Panc1 (cell line): ENCODE measurements around the gene AMDHD1. TPM values are rescaled to one million over a fixed set of nuclear protein-coding genes. Genes with fewer than 3 reads are reported as not detected.

ENCODE experiments used
- ATAC-seq: fragments of 200-7000 bp; cut with Tn5 transposase; 2 replicates; pipeline ENCODE4 v1.9.1; 2020; ENCODE audit warnings: mild to moderate bottlenecking, moderate library complexity
- BruUV-seq: library from RNA; stranded (reverse); fragments of 400-500 nt; replicated peaks from 2 replicates; lab custom pipeline; 2021; lab: Mats Ljungman, UMichigan
- CTCF ChIA-PET: fragments of 300-600 bp; sonication (Branson Sonifier 250); formaldehyde crosslinking; loops from one replicate; lab custom pipeline; 2022; ENCODE audit warnings: antibody characterized with exemption; lab: Charles Lee
- POLR2A ChIA-PET: fragments of 300-600 bp; sonication (Branson Sonifier 250); formaldehyde crosslinking; loops from one replicate; lab custom pipeline; 2022; ENCODE audit warnings: antibody characterized with exemption; lab: Charles Lee
- DNase-seq: peaks from one replicate; pipeline ENCODE4 v3.0.0-alpha.2; 2010; ENCODE audit warnings: low read depth, low spot score
- H3K27ac ChIP-seq: 2 replicates; pipeline ENCODE4 v1.5.1; 2011; ENCODE audit warnings: mild to moderate bottlenecking, low read length, inconsistent platforms
- H3K27me3 ChIP-seq: fragments of 200-500 bp; sonication (Bioruptor generic); 2 replicates; pipeline ENCODE4 v1.6.0; 2014; ENCODE audit warnings: low read length, inconsistent platforms; ENCODE audit not compliant: control insufficient read depth, insufficient read depth
- H3K36me3 ChIP-seq: fragments of 200-500 bp; sonication (Bioruptor generic); 2 replicates; pipeline ENCODE4 v1.5.1; 2014; ENCODE audit warnings: inconsistent platforms, mild to moderate bottlenecking, low read length, moderate library complexity; ENCODE audit not compliant: control insufficient read depth, insufficient read depth
- H3K4me1 ChIP-seq: 2 replicates; pipeline ENCODE4 v1.5.1; 2011; ENCODE audit warnings: inconsistent platforms, mild to moderate bottlenecking, low read length, moderate library complexity; ENCODE audit not compliant: control insufficient read depth, insufficient read depth
- H3K4me3 ChIP-seq, 2 experiments: 2 replicates each; pipeline ENCODE4 v1.5.1; 2011 to 2012; ENCODE audit warnings: low read depth in 2 of 2, low read length in 2 of 2, mild to moderate bottlenecking in 2 of 2, inconsistent platforms in 1 of 2, moderate library complexity in 1 of 2
- H3K9me3 ChIP-seq: fragments of 200-500 bp; sonication (Bioruptor generic); 2 replicates; pipeline ENCODE4 v1.5.1; 2014; ENCODE audit warnings: low read depth, mild to moderate bottlenecking, inconsistent platforms, low read length, moderate library complexity; ENCODE audit not compliant: control insufficient read depth, insufficient read depth
- POLR2AphosphoS5 ChIP-seq: IDR thresholded peaks from 2 replicates; pipeline ENCODE4 v1.6.1; 2012; ENCODE audit warnings: mild to moderate bottlenecking, low read depth, low read length, moderate library complexity
- SIN3A ChIP-seq: IDR thresholded peaks from 2 replicates; pipeline ENCODE4 v1.6.1; 2012; ENCODE audit warnings: low read depth, mild to moderate bottlenecking, low read length, moderate library complexity, borderline replicate concordance; ENCODE audit not compliant: insufficient read depth
- TCF7L2 ChIP-seq: IDR thresholded peaks from 2 replicates; pipeline ENCODE4 v1.6.1; 2011; ENCODE audit warnings: mild to moderate bottlenecking, low read depth, low read length, inconsistent platforms
- in situ Hi-C: cut with HindIII; loops from 2 replicates; pipeline ENCODE4 v1.10.0; 2016; ENCODE audit warnings: low sequenced_read_pairs, low pct_unique_long_range_greater_than_20kb
- intact Hi-C: fragments of 100-400 bp; cut with micrococcal nuclease; formaldehyde crosslinking; loops from one replicate; pipeline ENCODE4 v1.10.0; 2022; ENCODE audit not compliant: unreplicated experiment
- total RNA-seq: library from RNA; stranded (reverse); gene quantifications from one replicate; pipeline ENCODE4 v1.2.1, GENCODE V29; 2021; ENCODE audit not compliant: unreplicated experiment
- TF ChIP-seq, protein P1 (sequence below), 2 experiments: IDR thresholded peaks; 2 replicates each; pipeline ENCODE4 v1.6.1; 2011 to 2012; ENCODE audit warnings: low read depth in 2 of 2, control low read depth in 1 of 2, low read length in 1 of 2, mild to moderate bottlenecking in 1 of 2, moderate library complexity in 1 of 2; ENCODE audit not compliant: insufficient read depth in 1 of 2
- TF ChIP-seq, protein P2 (sequence below): fragments of 450-650 bp; IDR thresholded peaks from 2 replicates; pipeline ENCODE4 v1.5.1; 2017; ENCODE audit warnings: mild to moderate bottlenecking

The AMDHD1 gene
- total RNA-seq, 1 experiment from 2014 or later, result 0.54 TPM

DNA sequence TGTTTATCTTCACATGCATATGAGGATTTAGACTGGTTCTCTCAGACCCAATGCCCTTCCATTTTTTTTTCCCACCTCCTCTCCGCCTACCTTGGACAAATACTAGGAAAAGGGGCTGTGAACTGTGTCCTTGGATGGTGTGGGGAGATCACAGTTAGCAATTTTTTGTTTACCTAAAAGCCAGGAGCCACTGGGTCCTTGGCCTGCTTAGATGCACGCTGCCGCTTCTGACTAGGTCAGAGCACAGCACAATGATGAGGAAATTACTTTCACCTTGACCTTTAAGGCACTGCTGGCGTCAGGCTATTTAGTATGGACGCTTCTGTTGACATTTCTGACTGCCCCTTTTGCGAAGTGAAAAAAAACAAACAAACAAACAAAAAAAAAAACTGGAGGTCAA is 2.6 kb upstream of the AMDHD1 start:
- no peak overlapping the region for H3K27ac ChIP-seq
- ATAC-seq (no peak), DNase-seq (no peak)
- H3K9me3 ChIP-seq, result no peaks in the 10 kb centered on the region
- H3K36me3 ChIP-seq, result no peaks in the 10 kb centered on the region; the same call in 1 of the 2 replicates
- BruUV-seq, result no TSS peak
- TF ChIP-seq SIN3A, result no peak
- TF ChIP-seq POLR2AphosphoS5, result no peak
- TF ChIP-seq, protein P1, sequence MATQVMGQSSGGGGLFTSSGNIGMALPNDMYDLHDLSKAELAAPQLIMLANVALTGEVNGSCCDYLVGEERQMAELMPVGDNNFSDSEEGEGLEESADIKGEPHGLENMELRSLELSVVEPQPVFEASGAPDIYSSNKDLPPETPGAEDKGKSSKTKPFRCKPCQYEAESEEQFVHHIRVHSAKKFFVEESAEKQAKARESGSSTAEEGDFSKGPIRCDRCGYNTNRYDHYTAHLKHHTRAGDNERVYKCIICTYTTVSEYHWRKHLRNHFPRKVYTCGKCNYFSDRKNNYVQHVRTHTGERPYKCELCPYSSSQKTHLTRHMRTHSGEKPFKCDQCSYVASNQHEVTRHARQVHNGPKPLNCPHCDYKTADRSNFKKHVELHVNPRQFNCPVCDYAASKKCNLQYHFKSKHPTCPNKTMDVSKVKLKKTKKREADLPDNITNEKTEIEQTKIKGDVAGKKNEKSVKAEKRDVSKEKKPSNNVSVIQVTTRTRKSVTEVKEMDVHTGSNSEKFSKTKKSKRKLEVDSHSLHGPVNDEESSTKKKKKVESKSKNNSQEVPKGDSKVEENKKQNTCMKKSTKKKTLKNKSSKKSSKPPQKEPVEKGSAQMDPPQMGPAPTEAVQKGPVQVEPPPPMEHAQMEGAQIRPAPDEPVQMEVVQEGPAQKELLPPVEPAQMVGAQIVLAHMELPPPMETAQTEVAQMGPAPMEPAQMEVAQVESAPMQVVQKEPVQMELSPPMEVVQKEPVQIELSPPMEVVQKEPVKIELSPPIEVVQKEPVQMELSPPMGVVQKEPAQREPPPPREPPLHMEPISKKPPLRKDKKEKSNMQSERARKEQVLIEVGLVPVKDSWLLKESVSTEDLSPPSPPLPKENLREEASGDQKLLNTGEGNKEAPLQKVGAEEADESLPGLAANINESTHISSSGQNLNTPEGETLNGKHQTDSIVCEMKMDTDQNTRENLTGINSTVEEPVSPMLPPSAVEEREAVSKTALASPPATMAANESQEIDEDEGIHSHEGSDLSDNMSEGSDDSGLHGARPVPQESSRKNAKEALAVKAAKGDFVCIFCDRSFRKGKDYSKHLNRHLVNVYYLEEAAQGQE (IDR thresholded peaks at IDR 0.05; ENCODE audit: insufficient read depth in 1 of 2, low read depth in 2 of 2, low read length in 1 of 2), result no peak
- TF ChIP-seq, protein P2, sequence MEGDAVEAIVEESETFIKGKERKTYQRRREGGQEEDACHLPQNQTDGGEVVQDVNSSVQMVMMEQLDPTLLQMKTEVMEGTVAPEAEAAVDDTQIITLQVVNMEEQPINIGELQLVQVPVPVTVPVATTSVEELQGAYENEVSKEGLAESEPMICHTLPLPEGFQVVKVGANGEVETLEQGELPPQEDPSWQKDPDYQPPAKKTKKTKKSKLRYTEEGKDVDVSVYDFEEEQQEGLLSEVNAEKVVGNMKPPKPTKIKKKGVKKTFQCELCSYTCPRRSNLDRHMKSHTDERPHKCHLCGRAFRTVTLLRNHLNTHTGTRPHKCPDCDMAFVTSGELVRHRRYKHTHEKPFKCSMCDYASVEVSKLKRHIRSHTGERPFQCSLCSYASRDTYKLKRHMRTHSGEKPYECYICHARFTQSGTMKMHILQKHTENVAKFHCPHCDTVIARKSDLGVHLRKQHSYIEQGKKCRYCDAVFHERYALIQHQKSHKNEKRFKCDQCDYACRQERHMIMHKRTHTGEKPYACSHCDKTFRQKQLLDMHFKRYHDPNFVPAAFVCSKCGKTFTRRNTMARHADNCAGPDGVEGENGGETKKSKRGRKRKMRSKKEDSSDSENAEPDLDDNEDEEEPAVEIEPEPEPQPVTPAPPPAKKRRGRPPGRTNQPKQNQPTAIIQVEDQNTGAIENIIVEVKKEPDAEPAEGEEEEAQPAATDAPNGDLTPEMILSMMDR, result no peak
- no peak for TF ChIP-seq TCF7L2
- in situ Hi-C loops, result no loop called here
- ChIA-PET POLR2A (interaction anchor here (0.6 kb wide), 1 partner anchor 26 kb away, joined by 4 read pairs; no protein-coding TSS in a partner anchor), CTCF (no interaction called here)
- H3K4me3 ChIP-seq, result no peak overlapping the region
- H3K27me3 ChIP-seq, result peaks cover 4% of the 10 kb centered on the region; the same call in 1 of the 2 replicates
- no peaks in the 10 kb centered on the region for H3K4me1 ChIP-seq
- intact Hi-C loops, result no loop called here

DNA sequence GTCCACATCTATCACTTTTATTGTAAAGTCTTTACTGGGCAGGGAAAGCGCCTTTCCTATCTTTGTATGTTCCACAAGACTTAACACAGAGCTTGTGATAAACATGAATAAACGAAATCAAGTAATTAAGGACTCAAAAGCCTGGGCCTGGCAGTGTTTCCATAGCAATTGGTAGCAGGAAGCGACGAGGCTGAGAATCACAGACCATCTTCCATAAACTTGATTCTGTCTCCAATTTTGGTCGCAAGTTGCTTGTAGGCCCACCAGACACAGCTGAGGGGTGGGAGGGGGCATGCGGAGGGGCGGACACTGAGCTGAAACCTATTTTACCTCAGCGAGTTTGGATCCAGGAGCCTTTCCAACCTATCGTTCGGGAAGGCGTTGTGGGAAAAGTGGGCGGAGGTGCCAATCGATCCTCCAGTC is 1.0 kb upstream of the AMDHD1 start:
- BruUV-seq, result no TSS peak
- H3K4me1 ChIP-seq, result no peaks in the 10 kb centered on the region
- DNase-seq (no peak), ATAC-seq (no peak)
- ChIA-PET POLR2A (no interaction called here), CTCF (interaction anchor here (1.8 kb wide), 1 partner anchor 24 kb away, joined by 9 read pairs; no protein-coding TSS in a partner anchor)
- 0 out of 2 replicates have a peak overlapping the region, but pooled peaks have one; percentile 17 for H3K27ac ChIP-seq
- TF ChIP-seq SIN3A, result no peak
- TF ChIP-seq, protein P2, result no peak
- TF ChIP-seq TCF7L2, result no peak
- no peak for TF ChIP-seq POLR2AphosphoS5
- TF ChIP-seq, protein P1 (IDR thresholded peaks at IDR 0.05; ENCODE audit: insufficient read depth in 1 of 2, low read depth in 2 of 2, low read length in 1 of 2), result no peak
- H3K27me3 ChIP-seq, result peaks cover 7% of the 10 kb centered on the region; the same call in 1 of the 2 replicates
- peak overlapping the region; percentile 63 to 83 for H3K4me3 ChIP-seq
- in situ Hi-C loops, result no loop called here
- H3K36me3 ChIP-seq, result no peaks in the 10 kb centered on the region; the same call in 1 of the 2 replicates
- no peaks in the 10 kb centered on the region for H3K9me3 ChIP-seq
- intact Hi-C loops, result no loop called here
